SIG-M5 treated with dmso at 0.1 percent for 504 hours (cell line): ENCODE data around the gene ERC1.

Experiments
- DNase-seq: peaks from one replicate; lab custom pipeline; 2025; ENCODE audit not compliant: unreplicated experiment; lab: John Stamatoyannopoulos, UW

Gene ERC1

DNA sequence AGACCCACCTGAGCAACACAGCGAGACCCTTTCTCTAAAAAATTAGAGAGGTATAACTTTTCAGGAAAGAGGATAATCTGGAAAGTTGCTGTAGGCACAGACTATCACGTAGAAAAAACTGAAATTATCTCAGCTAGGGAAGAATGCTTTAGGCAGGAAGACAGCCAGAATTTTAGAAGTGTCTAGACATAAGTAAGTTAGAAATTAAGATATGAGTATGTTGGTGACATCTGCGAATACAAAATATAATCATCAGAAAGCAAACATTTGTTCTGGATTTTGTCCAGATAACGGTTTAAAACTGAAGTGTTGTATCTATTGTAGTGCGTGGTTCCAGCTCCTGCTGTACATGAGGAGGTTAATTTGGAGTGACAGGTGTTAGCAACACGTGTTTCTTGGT lies 480.2 kb downstream of the ERC1 start:
- no peak for DNase-seq

DNA sequence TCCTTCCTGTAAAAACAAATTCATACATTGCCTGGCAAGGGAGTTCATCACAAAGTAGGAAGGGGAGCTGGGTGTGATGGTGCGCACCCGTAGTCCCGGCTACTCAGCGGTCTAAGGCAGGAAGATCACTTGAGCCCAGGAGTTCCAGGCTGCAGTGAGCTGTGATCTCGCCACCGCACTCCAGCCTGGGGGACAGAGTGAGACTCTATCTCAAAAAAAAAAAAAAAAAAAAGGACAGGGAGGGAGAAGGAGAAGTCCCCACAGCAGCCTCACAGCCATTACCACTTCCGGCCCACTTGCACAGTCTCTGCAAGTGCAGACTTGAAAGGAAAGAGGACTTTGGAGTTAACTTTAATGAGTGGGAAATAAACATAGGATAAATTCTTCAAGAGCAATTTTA lies 482.4 kb downstream of the ERC1 start:
- DNase-seq = peak; percentile 36

DNA sequence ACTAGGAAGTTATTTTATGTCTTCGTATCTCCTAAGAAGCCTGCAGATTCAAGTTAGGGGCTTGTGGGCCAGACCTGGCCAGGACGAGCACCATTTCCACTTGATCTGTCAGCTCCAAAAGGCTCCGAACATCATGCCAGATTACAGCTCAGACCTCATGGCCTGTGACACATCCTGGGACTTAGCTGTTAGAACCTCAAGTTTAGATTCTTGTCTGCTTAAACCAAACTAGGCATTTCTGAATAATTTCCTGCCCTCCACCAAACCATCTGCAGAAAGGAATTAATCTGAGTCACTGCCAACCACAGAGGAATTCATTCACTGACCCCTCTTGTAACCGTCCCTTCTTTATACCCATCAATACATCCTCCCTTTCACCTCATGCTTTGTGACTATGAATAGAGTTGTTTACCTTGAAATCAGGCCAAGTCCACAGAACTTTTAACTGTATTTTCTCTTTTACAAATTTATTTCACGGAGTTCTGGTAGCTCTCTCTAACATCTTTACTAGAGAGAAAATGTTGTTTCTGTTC lies 483.1 kb downstream of the ERC1 start:
- DNase-seq = no peak

DNA sequence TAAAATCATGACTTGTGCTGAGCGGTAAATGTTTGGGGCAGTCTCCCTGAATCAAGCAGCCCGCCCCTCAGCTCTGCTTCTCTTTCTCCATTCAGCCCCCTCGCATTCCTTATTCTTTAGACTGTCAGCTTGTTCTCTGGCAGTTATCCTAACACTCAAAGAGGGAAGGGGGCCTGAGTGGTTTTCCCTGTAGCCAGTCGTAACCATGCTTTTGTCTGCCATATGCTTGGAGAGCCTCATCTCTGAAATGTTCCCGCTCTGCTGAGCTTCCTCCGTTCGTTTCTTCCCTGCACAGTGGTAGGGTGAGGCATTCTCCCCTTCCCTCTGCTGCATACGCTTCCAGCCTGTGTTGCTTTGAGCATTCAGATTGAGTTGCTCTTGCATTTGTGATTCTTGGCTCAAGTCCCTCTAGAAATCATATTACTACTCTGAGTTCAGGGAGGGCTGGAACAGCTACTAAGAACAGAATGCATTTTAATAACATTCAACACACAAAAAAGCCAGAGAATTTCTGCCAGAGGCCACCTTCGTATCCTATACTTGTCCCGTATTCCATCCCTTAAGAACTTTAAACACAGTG lies 483.6 kb downstream of the ERC1 start:
- DNase-seq = no peak

DNA sequence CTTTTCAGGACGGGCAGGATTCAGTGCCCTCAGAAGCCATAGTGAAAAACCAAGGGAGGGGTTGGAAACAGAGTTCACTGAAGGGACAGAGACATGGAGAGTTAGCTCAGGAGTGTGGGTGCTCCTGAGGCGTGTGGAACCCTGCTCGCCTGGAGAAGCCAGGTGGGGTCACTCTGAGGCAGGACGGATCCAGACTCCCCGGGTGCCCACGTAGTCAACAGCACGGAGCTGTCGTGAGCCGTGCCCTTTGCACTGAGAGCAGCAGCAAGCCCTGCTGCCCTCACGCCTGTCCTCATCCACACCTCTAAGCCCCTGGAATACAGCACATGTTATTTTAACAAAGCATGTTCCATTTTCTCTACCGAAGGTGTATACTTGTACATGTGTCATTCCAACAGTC lies 488.6 kb downstream of the ERC1 start:
- DNase-seq = no peak

DNA sequence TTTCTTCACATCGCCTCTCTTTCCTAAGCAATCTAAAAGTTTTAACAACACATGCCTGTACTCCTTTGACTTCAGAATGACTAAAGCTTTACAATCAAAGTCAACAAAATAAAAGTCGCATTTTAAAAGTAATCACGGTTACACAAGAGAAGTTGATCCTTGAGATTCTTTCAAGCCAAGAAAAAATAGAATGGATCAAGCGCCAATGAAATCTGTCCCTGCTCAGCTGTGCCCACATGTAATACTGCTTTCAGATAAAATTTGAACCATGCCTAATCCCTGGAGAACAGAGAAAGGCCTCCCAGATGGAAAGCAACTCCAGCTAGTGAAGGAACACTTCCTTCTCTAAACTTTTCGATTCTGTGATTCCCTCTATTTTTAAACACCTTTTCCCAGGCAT lies 490.3 kb downstream of the ERC1 start:
- no peak for DNase-seq

DNA sequence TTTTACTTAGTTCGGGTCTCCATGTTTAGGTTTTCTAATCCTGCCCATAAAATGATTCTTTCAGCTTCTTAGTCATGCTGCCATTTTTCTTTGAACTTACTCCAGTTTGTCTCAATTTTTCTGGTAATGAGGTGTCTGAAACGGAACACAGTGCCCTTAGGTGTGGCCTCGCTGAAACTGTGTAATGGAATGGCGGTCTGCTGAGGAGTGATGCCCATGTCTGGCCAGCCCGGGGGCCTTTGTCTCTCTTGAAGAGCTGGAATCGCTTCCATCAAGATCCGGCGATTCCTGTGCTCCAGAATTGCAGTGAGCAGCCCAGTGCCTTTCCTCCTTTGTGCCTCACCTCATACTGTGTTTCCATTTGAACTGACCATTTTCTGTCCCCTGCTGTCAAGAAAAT lies 490.9 kb downstream of the ERC1 start:
- DNase-seq = no peak

DNA sequence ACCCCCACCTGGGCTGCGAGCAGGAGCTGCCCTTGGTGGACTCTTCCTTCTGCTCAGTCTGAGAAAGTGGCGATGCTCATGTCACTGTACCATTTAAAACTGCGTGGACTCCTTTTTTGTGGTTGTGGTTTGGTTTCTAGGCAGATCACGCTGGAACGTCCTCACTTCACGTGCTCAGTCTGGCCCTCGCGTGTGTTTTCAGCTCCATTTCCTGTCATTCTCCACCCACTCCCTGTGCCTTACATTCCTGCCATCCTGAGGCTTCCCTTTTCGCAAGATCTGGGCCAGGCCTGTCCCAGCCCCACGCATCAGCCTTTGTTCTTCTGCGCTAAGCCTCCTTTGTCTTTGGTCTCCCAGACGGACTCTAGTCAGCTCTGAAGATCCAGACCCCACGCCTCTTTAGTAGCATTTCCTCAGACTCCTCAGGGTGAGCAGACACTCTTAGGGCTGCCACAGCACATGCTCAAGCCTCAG lies 497.9 kb downstream of the ERC1 start:
- no peak for DNase-seq

DNA sequence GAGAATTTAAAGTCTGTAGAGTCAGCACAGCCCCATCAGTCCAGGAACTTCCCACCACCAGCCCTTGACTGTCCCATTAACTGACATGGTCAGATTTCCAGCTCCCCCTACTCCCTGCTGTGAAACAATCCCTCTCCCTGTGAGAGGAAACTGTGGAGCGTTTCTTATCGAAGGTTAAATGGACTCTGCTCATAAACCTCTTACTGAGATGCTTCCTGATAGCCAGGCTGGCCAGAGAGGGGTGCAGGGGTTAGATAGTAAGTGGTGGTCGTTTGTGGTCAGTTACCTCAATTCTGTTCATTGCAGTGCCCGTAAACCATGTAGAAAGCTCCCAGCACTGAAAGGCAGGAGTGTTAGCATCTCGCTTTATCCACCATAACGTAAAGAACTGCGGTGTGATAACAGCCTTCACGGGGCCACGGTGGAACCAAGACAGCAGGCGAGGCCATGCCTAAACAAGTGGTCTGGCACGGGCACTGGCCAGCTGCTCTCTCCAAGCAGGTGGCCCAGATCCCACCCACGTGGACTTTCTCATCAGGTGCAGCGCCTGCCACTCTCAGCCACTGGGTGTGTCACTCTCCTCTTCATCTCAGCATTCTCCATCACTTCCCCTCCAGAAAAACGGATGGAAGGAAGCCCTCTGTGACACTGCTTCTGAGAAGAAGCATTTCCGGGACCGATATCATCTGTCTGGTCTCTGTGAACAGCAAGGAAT lies 501.1 kb downstream of the ERC1 start:
- DNase-seq = no peak

DNA sequence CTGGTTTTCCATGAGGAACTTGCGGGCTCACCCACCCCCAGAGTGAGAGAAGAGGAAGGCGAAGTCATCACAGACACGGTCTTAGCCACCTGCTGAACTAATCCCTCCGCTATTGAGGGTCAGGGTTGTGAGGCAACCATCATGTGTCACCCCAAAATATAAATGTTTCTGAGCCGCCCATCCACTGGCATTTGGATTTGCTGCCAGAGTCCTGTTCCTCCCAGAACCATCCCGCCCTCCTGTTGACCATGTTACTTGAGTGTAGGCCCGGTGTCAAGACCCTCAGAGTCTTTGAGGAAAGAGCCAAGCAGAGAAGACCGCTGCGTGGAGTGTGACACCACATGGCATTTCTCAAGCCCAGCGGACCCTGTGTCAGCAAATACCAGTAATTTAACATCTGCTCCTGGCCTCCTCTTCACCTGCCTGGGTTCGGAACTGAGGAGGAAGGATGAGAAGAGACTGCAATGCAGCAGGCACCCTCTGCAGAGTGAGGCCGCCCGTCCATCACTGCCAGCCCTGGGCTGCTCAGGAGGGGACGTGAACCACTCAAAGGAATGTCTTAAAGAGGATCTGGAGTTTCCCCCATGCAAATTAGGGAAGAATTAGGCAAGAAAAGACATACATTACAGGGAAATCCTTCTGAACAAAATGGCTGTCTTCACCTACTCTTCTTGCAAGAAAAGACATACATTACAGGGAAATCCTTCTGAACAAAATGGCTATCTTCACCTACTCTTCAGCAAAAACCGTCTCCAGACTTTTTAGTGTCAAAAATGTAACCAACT lies 502.9 kb downstream of the ERC1 start:
- DNase-seq = no peak

DNA sequence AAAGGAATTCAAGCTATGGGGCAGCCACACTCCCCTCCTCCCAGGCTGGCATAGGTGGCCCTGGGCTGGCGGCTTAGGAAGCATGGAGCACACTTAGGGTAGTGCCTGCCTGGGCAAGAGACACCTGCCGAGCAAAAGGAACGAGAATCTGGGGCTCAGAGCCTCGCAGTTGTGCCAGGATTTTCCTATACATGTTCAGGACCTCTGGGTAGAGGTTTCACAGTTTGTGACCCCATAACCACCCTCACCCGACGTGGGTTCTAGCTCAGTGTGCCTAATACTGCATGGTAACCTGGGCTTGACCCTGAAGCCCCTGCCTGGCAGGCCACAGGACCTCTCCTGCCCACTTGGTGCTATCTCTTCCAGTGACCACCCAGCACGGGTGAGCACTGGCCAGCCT lies 503.8 kb downstream of the ERC1 start:
- no peak for DNase-seq

DNA sequence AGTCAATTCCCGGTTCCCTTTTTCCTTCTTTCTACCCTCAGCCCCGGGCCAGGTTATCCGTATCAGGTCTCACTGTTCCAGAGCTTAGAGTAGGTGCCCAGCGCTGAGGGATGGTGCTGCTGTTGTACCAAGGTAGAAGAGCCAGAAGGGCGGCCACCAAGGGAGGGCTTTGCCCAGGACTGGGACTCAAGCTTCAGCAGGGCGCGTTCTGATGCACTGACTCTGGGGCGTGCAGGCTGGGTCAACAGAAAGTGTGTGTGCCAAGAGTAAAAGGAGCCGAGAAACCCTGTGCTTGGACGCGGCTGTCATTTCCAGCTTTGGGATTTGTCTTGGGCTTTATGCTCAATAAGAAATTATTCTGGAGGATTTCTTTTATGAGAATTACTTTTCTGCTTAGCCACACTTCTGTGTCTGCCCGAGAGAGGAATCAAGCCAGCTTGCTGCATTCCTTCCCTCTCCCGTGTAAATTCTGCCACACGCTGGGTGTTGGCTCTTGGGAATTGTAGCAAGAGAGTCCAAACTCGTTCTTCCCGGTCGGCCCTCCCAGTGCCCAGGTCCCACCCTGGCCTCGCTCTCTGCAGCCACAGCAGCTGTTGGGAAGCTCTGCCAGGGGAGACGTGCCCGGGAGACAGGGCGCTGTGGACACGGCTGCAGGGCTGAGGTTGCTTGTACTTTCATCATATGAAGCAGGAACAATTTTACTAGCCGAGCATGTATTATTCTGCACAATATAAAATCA lies 505.3 kb downstream of the ERC1 start:
- DNase-seq = no peak

DNA sequence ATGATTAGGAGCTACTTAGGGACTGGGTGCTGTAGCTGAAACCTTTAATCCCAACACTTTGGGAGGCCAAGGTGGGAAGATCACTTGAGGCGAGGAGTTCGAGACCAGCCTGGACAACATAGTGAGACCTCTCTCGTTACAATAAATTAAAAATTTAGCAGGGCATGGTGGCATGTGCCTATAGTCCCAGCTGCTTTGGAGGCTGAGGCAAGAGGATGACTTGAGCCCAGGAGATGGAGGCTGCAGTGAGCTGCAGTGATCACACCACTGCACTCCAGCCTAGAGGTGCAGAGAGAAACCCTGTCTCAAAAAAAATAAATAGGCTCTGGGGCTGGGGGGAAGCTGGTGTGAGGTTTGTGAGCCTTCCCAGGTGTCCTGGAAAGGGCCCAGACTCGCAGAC lies 506.1 kb downstream of the ERC1 start:
- DNase-seq = no peak

DNA sequence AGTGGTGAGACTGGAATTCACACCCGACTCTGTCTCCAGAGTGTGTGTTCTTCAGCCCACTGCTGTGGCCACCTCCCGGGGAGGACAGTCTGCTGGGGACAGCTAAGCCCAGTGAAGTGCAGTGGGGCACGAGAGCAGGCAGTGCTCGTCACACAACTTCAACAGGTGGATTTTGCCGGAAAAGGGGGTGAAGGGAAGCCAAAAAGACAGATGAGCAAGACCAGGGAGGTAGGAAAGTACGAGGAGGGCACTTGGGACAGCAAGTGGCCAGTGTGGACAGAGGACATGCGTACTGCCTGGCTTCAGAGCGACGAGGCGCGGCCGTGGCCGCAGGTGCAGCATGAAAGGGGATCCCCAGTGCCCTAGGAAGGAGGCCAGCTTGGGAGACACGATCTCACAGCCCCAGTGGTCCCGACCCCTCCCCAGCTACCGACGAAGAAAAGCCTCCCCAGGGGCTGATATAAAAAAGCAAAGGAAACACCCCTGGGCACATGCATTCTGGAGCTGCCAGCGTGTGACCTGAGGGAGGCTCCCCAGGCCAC lies 507.2 kb downstream of the ERC1 start:
- no peak for DNase-seq

DNA sequence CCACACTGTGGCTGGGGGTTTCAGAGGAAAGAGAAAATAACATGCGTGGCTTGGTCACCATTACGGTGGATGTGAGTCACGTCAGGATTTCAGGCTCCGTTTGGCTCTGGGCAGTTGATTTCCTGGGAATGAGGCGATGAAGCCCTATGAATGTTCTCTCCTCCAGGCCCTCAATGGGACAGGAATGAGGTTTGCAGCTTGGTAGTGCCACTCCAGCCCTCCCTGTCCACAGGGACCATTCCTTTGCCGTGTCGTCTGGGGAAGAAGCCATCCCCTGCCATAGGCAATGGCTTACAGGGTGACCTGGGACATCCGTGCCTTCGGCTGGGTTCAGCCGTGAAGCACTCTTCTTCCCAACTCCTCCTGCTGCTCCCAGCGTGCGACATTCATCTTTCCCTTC lies 508.3 kb downstream of the ERC1 start:
- no peak for DNase-seq

DNA sequence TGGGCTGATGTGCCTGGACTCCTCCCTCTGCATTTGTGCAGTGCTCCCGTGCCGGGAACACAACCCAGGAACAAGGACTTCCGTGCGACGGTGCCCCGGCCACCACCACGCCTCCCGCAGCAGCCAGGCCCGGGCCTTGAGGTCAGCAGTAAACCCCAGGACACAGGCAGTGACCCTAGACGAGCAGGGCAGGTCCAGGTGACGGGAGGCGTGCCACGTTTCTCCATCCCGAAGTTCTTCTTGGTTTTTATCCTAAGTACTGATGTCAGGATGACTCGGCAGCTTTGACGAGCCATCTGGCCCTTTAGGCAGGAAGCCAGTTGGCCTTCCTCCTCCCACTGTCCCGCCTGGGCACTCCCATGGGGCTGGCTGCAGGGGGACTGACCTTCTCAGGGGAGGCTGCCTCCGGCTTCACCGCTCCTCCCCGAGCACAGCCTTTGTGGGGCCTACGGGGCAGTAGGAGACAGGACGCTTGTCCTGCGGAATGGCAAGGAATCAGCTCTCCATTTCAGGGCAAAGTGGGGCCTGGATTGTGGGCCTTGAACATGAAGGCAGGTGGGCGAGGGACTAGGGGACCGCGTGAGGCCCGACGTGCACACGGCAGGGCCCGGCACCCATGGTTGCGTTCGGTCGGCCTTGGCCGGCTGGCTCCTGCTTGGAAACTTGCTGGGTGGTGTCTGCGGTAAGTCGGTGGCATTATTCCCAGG lies 509.2 kb downstream of the ERC1 start:
- DNase-seq = no peak

DNA sequence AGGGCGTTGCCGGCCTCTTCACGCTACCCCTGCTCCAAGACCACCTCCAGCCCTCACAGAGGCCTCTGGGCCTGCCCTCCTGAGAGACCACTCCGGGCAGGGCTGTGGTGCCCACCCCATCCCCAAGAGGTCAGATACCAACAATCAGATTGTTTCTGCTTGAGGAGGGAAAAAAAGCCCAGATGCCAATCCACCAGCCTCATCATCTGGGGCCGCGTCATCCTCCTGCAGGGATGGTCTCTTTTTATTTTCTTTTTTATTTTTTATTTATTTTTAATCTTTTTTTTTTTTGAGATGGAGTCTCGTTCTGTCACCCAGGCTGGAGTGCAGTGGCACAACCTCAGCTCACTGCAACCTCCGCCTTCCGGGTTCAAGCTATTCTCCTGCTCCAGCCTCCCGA lies 510.0 kb downstream of the ERC1 start:
- no peak for DNase-seq

DNA sequence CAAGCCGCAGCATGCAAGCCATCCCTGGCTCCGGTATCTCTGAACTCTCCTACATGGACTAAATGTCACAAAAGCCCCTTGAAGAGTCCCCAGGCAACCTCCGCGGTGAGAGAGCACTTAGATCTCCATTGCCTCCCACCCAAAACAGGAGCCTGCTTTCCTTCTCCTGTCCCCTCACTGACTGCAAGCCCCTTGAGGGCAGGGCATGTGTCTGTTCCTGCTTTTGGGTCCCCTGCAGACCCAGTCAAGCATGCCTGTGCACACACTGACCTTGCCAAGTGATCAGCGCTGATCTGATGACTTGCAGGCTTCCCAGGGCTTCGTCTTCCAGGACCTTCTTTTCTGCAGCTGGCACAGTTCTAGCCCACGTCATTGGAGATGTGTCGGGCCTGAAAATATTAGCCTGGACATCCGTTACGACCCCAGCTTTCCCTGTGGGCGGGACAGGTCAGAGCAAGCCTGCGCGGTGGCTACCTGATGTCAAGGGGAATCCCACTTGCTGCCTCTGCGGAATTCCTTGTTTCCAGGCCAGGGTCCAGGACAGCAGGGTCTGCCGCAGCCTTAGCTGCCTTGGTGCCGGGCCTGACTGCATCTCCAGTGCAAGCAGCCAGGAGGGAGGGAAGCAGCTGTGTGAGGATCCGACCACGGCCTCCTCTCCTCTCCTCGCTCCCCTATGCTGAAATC lies 510.8 kb downstream of the ERC1 start:
- no peak for DNase-seq

DNA sequence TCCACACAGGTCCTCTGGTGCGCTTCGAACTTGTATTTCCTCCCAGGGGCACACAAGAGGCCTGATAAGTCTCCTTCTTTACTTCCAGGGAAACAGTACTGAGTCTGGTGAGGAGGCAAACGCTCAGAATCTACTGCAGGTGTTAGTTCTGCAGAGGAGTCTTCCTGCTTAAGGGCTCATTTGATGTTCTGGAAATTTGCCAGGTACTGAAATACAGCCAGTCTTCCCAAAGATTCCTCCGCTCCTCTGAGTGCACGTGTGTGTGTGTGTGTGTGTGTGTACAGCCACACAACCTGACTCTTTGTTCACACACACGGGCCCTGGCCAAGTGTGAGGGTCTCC lies 511.3 kb downstream of the ERC1 start:
- DNase-seq = no peak

DNA sequence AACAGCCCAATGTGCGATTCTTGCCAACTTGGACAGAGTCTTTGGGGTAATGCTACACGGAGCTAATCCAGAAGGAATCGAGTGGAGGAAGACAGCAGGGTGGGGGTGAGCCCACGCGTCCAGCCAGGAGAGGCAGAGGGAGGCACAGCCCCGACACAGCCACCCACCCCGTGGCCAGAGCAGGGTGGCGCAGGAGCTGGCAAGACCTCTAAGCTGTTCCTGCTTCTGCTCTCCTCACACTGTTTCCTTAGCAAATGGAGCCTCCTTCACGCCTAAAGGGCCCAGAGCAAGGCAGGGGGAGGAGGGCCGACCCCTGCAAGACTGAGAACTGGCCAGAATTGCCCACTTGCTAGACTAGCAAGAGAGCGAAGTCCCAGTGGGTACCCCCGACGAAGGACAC lies 511.8 kb downstream of the ERC1 start:
- no peak for DNase-seq
